Tongue (tissue), 2 donors: ENCODE results near the gene ELP2. TPM values are rescaled to one million over a fixed set of nuclear protein-coding genes. Genes with fewer than 3 reads are reported as not detected.

Experiments
- DNase-seq: peaks from one replicate; pipeline ENCODE4 v3.0.0-alpha.2; 2015
- total RNA-seq: library from RNA; depleted of rRNA; stranded (reverse); fragments of >200 nt; gene quantifications from one replicate; pipeline ENCODE4 v1.2.3, GENCODE V29; 2014

Gene ELP2
- total RNA-seq, 1 donor from 2014 or later, result 96.2 TPM

GRCh38 chr18:36126668-36127067 is 3.0 kb upstream of the ELP2 start:
- no peak for DNase-seq

GRCh38 chr18:36127836-36128529 is 1.7 kb upstream of the ELP2 start:
- peak; percentile 19 for DNase-seq

- peak; percentile 37 for DNase-seq
Observed at GRCh38 chr18:36128530-36128870, 1.2 kb upstream of the ELP2 start.

DNA sequence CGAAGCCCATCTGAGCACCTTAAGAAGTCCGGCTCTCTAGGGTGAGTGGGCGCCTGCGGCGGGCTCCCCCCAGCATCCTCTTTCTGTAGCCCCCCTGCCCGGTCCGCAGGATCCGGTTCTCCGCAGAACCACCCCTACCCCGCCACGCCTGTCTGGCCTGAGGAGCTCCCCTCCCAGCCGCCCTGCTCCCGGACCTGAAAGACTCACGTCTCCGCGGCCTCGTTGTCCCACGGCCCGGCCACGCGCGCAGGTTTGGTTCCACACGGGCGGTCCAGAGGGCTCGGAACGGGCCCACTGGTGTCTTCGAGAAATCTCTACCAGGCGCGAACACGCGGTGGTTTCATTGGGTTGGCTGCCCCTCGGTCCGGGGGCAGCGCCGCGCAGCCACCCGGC is 796 bp upstream of the ELP2 start:
- DNase-seq, result no peak

DNA sequence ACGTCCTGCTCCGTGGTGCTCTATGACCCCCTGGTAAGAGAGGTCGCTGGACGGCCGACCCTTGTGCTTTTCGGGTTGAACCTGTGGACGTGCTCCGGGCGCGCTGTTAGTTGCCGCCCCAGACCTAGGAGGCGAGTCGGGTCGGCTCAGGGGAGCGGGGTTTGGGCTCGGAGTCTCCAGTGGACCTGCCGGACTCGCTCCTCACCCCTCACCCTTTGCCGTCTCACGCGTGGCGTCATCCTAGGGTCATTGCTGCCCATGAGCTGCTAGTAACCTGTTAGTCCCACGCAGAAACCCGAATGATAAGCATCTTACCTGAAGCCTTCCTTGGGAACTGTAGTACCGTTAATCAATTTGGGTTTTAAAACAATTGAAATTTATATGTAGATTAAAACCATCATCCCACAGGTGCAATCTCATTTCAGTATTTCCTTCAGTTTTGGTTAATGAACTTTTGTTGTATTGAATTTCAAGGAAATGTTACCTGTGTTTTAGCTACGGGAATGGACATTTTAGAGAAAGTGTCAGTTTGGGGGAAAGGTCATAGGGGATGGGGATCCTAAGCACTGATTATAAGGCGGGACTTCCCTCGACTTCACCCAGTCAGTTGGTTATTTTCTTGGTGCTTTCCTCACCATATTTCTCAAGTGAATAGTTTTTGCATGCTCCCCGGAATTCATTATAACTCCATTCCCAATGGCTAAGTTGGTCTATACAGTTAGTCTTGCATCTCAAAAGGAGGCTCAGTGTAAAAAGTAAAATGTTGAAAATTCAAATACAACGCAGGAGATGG is 536 bp downstream of the ELP2 start:
- no peak for DNase-seq

- no peak for DNase-seq
Observed at GRCh38 chr18:36130883-36131653, 1.4 kb downstream of the ELP2 start.

GRCh38 chr18:36131692-36132483 is 2.2 kb downstream of the ELP2 start:
- no peak for DNase-seq

- DNase-seq, result no peak
Observed at GRCh38 chr18:36132756-36133155, 3.1 kb downstream of the ELP2 start.

DNA sequence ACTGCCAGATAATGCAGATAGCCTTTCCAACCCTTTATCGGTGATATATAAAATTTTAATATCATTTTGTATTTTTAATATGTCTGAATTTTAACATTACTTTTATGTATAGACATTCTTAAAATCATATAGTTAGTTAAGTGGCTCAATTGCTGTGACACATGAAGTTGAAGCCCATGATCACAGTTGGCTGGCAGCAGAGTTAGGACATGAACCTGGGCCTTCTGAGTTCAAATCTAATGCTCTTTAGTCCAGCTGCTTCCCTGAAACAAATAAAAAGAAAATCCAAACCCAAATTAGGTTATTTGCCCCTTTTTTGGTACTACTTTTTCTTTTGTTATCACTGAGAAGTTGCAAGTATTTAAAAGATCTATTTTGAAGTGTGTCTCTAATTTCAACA is 5.6 kb downstream of the ELP2 start:
- DNase-seq, result no peak

DNA sequence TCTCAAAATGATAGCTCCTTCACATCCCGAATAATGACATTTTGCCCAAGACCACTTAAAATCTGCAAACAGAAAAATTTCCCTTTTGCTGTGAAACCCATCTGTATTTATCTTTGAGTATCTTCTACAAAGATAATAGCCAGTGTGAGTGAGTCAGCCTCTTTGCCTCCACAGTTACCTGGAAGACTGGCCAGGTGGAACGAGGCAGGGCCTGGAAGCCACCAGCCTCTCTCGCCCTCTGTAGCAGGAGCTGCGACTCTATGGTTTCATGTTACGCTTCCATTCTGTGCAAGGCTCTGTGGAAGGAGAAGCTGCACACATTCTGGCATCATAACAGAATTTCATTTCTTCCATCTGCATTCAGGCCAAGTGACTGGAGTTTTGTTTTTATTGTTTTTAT is 9.5 kb downstream of the ELP2 start:
- no peak for DNase-seq

- DNase-seq, result no peak
Observed at GRCh38 chr18:36141576-36141975, 11.9 kb downstream of the ELP2 start.

DNA sequence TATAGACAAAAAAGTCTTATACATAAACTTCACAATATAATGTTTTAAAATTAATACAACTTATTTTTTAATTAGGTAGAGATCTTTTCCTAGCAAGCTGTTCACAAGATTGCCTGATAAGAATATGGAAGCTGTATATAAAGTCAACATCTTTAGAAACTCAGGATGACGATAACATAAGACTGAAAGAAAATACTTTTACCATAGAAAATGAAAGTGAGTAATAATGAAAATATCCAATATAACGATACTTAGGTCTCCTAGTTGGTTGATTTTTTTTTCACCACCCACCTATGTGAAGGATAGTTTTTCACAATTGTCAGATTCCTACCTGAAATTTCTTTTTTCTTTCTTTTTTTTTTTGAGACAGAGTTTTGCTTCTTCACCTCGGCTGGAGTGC is 13.1 kb downstream of the ELP2 start:
- DNase-seq, result no peak

- DNase-seq, result no peak
Observed at GRCh38 chr18:36143391-36143790, 13.7 kb downstream of the ELP2 start.

- no peak for DNase-seq
Observed at GRCh38 chr18:36149514-36150289, 20.0 kb downstream of the ELP2 start.

DNA sequence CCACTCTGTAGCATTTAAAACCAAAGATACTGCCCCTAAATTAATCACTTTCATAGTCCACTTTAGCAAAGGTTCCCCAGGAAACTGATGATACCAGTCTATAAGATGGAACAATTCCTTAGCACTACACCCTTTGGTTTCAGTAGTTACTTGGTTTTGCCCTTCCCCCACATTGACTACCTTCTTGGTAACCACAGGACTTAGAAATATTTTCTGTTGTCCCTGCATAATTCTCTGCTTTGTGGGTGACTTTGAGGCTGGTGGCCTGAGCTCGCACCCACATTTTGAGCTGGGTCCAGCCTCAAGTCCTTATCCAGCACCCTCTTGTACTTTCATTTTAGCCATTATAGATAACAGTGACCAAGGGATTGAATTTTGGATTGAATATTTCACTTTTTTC is 23.1 kb downstream of the ELP2 start:
- no peak for DNase-seq

- no peak for DNase-seq
Observed at GRCh38 chr18:36153203-36153602, 23.5 kb downstream of the ELP2 start.

GRCh38 chr18:36153771-36154170 is 24.1 kb downstream of the ELP2 start:
- no peak for DNase-seq

DNA sequence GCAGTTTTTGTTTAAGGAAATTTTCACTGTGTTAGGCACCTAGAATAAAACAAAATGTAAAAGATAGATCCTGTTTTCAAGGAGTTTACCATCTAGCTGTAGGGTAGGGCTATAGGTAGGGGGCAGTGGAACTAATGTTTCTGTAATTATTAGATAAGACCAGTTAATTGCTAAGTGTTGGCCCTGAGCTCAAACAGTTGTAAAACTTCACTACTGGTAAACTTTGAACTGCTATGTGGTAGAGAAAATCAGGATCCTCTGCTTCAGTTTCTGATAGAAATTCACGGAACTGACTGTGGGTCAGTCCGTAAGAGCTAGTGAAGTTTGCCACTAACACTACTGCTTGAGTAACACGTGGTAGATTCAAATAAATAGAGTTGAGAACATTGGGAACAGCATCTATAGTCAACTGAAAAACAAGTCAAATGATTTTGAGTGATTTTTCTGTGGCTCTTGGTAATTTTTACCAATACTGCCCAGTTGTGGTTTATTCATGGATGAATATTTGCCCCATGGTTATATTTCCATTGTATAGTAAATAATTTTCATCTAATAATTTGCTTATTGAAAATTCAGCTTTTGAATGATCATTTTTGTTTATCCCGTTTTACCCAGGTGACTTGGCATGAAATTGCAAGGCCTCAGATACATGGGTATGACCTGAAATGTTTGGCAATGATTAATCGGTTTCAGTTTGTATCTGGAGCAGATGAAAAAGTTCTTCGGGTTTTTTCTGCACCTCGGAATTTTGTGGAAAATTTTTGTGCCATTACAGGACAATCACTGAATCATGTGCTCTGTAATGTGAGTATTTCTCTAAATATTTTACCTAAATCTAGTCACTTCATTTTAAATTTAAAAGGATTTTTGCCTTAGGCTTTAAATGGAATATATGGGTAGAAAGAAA is 26.4 kb downstream of the ELP2 start:
- no peak for DNase-seq

- DNase-seq, result no peak
Observed at GRCh38 chr18:36157441-36157840, 27.7 kb downstream of the ELP2 start.

DNA sequence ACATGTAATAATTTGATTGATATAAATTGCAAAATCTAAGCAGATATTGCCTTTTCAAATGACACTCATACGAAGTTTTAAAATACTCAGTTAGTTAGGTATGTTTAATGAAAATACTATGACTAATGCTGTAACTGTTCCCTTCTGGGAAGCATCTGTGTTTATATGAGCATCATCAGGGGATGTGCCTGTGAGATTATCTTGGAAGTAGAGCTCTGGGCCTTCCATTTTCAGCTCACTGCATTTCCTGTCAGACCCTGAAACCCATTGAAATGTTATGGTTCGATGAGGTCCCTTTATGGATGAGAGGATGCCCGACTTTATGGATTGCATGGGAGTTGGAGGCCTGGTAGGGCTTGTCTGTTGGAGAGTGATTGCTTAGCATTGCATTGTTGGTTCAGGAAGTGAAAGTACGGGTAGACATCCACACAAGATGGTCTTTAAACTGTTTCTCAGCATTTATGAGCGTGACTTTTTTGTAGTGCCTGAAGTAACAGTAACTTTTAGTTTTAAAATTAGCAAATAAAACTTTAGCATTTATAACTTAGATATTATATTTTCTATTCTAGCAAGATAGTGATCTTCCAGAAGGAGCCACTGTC is 28.7 kb downstream of the ELP2 start:
- peak; percentile 3 for DNase-seq
